HAP-1 (cell line): ENCODE results near the gene ACLY.

ENCODE experiments used
- DNase-seq, 2 experiments: peaks; one replicate each; pipeline ENCODE4 v3.0.0-alpha.2; 2016 to 2020; ENCODE audit warnings: low spot score in 2 of 2
- H3K27me3 ChIP-seq: fragments of 250-450 bp; sonication (Bioruptor Pico); 2 replicates; pipeline ENCODE4 v1.5.1; 2020; ENCODE audit warnings: low read depth, mild to moderate bottlenecking, moderate library complexity
- H3K36me3 ChIP-seq: fragments of 250-450 bp; sonication (Bioruptor Pico); replicated peaks from 2 replicates; pipeline ENCODE4 v1.5.1; 2020; ENCODE audit warnings: mild to moderate bottlenecking
- H3K4me1 ChIP-seq: fragments of 250-450 bp; sonication (Bioruptor Pico); 2 replicates; pipeline ENCODE4 v1.5.1; 2020; ENCODE audit warnings: mild to moderate bottlenecking
- H3K4me3 ChIP-seq: fragments of 250-450 bp; sonication (Bioruptor Pico); 2 replicates; pipeline ENCODE4 v1.5.1; 2020; ENCODE audit warnings: mild to moderate bottlenecking, moderate library complexity
- H3K9me3 ChIP-seq: fragments of 250-450 bp; sonication (Bioruptor Pico); 2 replicates; pipeline ENCODE4 v1.5.1; 2020; ENCODE audit warnings: mild to moderate bottlenecking, moderate library complexity
- in situ Hi-C: fragments of 300-500 bp; cut with MboI; formaldehyde crosslinking; loops from 3 replicates; pipeline ENCODE4 v1.14.3; 2020; ENCODE audit warnings: low sequenced_read_pairs, inconsistent platforms, mixed read lengths

The ACLY gene

DNA sequence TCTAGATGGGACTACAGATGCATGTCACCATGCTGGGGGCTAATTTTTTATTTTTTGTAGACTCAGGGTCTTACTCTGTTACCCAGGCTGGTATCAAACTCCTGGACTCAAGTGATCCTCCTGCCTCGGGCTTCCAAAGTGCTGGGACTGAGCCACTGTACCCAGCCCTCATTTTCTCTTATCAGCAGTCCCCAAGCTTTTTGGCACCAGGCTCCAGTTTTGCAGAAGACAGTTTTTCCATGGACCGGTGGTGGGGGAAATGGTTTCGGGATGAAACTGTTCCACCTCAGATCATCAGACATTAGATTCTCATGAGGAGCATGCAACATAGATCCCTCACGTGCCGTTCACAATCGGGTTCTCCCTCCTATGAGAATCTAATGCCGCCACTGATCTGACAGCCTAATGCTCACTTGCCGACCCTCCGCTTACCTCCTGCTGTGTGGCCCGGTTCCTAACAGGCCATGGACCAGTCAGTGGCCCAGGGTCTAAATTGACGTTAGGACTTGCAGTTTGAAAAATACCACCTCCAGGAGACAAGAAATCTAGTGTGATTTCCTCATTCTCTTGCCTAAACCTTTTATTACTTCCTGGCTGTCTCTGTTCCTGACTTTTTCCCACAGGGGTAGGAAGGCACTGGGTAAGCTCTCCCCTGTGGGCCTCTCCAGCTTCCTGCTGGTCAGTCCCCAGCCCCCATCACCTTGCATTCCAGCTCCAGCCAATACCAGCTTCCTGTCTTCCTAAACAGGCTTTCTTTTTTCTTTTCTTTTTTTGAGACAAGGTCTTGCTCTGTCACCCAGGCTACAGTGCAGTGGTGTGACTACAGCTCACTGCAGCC, 38.5 kb upstream of the ACLY start:
- H3K36me3 ChIP-seq, result no peaks in the 10 kb centered on the region
- H3K4me1 ChIP-seq, result no peaks in the 10 kb centered on the region
- no peaks in the 10 kb centered on the region; the same call in 1 of the 2 replicates for H3K9me3 ChIP-seq
- H3K27me3 ChIP-seq, result no peaks in the 10 kb centered on the region
- no peak overlapping the region for H3K4me3 ChIP-seq
- in situ Hi-C loops, result no loop called here
- no peak for DNase-seq

- in situ Hi-C loops, result no loop called here
- Histone ChIP-seq H3K36me3 (no peaks in the 10 kb centered on the region), H3K4me1 (no peaks in the 10 kb centered on the region), H3K9me3 (no peaks in the 10 kb centered on the region; the same call in 1 of the 2 replicates), H3K4me3 (no peak overlapping the region), H3K27me3 (no peaks in the 10 kb centered on the region)
- DNase-seq, result no peak
These were observed 37.8 kb upstream of the ACLY start for GRCh38 chr17:41956522-41956921.

GRCh38 chr17:41948762-41949460, 30.2 kb upstream of the ACLY start:
- in situ Hi-C loops, result no loop called here
- H3K27me3 ChIP-seq, result no peaks in the 10 kb centered on the region
- H3K9me3 ChIP-seq, result no peaks in the 10 kb centered on the region
- H3K4me1 ChIP-seq, result no peaks in the 10 kb centered on the region
- H3K36me3 ChIP-seq, result no peaks in the 10 kb centered on the region
- no peak overlapping the region for H3K4me3 ChIP-seq
- no peak for DNase-seq

DNA sequence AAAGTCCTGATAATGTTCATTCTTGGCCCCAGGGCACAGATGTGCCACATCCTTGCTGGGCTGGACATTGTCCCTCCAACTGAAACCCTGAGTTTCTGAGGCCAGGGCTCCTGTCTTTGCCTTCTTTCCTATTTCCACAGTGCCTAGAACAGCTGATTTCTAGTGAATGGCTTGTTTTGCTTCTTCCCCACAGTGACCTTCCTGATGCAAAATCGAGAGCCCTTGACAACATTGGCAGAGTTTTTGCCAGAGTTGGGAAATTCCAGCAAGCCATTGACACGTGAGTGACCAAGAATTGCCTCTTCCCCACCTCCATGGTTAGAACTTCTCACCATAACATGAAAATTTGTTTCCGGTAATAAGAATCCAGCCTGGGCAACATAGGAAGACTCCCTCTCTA, 26.2 kb upstream of the ACLY start:
- Histone ChIP-seq H3K27me3 (no peaks in the 10 kb centered on the region), H3K4me1 (no peaks in the 10 kb centered on the region), H3K4me3 (no peak overlapping the region), H3K36me3 (no peaks in the 10 kb centered on the region), H3K9me3 (no peaks in the 10 kb centered on the region)
- in situ Hi-C loops, result no loop called here
- DNase-seq, result no peak

DNA sequence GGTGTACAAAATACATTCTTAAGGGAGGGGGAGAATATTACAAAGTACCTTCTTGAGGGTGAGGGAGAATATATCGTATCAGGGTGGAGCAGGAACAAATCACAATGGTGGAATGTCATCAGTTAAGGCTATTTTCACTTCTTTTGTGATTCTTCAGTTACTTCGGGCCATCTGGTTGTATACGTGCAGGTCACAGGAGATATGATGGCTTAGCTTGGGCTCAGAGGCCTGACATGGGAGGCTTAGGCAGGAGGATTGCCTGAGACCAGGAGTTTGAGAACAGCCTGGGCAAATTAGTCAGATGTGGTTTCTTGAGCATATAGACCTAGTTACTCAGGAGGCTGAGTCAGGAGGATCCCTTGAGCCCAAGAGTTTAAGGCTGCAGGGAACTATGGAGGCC, 24.7 kb upstream of the ACLY start:
- Histone ChIP-seq H3K4me1 (no peaks in the 10 kb centered on the region), H3K36me3 (no peaks in the 10 kb centered on the region), H3K4me3 (no peak overlapping the region), H3K27me3 (no peaks in the 10 kb centered on the region), H3K9me3 (no peaks in the 10 kb centered on the region)
- in situ Hi-C loops, result no loop called here
- DNase-seq, result no peak

DNA sequence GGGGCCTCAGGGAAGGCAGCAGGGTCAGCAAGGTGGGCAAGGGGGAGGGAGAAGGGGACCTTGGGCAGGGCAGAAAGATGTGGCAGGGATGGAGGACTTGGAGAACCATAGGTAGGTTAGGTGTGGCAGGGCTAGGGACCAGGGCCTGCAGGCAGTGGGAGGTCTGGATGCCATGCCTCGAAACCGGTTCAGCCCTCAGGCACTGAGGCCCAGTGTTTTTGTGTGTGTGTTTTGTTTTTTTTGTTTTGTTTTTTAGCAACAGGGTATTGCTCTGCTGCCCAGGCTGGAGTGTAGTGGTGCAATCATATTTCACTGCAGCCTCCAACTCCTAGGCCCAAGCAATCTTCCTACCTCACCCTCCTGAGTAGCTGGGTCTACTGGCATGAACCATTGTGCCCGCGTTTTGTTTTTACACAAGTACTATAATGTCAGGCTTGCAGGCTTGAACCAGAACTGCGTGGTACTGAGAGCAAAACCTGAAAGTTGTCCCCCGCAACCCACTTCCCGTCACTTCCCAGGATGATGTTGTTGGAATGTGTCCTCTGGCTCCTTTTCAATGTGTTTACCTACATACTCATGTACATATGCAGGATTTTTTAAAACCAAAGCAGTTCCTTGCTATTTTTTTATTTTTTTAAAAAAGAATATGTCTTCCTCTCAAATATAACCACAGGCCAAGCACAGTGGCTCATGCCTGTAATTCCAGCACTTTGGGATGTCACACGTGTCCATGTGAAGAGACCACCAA, 24.0 kb upstream of the ACLY start:
- Histone ChIP-seq H3K36me3 (no peaks in the 10 kb centered on the region), H3K4me3 (no peak overlapping the region), H3K27me3 (no peaks in the 10 kb centered on the region), H3K9me3 (no peaks in the 10 kb centered on the region), H3K4me1 (no peaks in the 10 kb centered on the region)
- in situ Hi-C loops, result no loop called here
- DNase-seq, result no peak

DNA sequence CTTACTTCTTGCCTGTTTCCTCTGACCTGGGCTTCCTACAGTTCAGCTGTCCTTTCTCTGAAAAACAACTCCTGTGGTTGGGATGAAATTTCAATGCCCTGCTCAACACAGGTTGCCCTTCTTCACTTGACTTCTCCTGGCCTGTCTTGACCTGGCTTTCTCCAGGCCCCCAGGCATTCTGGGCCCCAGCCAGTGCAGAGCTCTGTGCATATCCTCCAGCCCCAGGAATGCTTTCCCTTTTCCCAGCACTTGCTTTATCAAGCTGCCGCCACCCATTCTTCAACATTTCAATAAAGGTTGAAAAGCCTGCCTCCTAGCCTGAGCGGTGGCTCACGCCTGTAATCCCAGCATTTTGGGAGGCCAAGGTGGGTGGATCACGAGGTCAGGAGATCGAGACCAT, 22.4 kb upstream of the ACLY start:
- H3K4me1 ChIP-seq, result no peaks in the 10 kb centered on the region
- DNase-seq, result no peak
- in situ Hi-C loops, result no loop called here
- no peaks in the 10 kb centered on the region for H3K9me3 ChIP-seq
- H3K36me3 ChIP-seq, result no peaks in the 10 kb centered on the region
- H3K27me3 ChIP-seq, result no peaks in the 10 kb centered on the region
- no peak overlapping the region for H3K4me3 ChIP-seq

DNA sequence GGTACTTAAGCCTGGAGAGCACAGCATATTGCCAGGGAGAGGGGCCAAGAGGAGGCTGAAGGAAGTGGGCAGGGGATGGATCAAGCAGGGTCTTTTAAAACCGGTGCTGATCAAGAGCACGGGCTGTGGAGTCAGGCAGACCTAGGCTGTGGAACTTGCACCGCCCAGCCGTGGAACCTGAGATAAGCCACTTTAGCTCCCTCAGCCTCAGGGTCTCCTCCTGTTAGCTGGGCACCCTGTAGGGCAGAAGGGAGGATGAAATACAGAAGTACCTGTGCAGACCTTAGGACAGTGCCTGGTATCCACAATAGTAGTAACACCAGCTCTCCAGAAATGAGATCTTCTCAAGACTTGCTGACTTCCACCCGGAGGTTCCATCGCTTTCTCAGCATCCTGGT, 20.9 kb upstream of the ACLY start:
- no peak overlapping the region for H3K4me3 ChIP-seq
- H3K4me1 ChIP-seq, result no peaks in the 10 kb centered on the region
- H3K9me3 ChIP-seq, result no peaks in the 10 kb centered on the region
- no peak for DNase-seq
- H3K27me3 ChIP-seq, result no peaks in the 10 kb centered on the region
- in situ Hi-C loops, result no loop called here
- no peaks in the 10 kb centered on the region for H3K36me3 ChIP-seq

GRCh38 chr17:41939044-41939692, 20.4 kb upstream of the ACLY start:
- Histone ChIP-seq H3K4me3 (no peak overlapping the region), H3K27me3 (no peaks in the 10 kb centered on the region), H3K9me3 (no peaks in the 10 kb centered on the region), H3K4me1 (no peaks in the 10 kb centered on the region), H3K36me3 (no peaks in the 10 kb centered on the region)
- DNase-seq, result no peak
- in situ Hi-C loops, result no loop called here

DNA sequence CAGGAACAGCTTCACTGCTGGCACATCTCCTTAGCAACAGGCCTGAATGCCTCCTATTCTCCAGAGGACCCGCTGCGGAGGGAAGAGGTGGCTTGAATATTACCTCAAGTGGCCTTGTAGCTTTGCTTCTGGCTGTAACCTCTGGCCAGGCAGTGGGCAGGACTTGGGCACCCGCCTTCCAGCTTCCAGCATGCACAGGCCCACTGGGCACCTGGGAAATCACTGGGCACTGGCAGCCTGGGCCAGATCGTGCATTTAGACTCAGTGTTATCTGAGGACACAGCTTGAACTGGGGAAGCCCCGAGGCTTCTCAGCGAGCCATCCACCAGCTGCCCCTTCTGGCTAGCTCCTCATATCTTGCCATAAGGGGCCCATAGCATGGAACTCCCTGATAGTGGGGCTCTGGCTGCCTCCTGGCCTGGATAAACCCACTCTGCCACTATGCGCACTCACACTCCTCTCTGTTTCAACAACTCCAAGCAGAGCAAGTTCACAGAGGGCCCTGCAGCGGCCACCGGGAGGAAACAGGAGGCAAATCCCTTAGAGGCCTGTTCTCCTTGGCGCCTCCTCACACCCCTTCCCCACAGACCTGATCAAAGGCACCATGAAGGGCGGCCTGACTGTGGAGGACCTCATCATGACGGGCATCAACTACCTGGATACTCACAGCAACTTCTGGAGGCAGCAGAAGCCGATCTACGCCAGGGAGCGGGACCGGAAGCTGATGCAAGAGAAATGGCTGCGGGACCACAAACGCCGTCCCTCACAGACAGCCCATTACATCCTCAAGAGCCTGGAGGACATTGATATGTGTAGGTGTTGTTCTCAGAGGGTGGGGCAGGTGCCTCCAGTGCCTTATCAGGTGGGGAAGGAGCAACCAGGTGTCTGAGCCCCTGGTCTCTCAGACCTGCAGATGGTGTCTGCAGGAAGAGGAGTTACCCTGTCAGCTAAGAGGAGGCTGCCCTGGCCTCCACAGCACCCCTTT, 19.5 kb upstream of the ACLY start:
- H3K9me3 ChIP-seq, result no peaks in the 10 kb centered on the region
- in situ Hi-C loops, result no loop called here
- H3K36me3 ChIP-seq, result no peaks in the 10 kb centered on the region
- H3K4me3 ChIP-seq, result no peak overlapping the region
- no peak for DNase-seq
- no peaks in the 10 kb centered on the region for H3K4me1 ChIP-seq
- H3K27me3 ChIP-seq, result no peaks in the 10 kb centered on the region

DNA sequence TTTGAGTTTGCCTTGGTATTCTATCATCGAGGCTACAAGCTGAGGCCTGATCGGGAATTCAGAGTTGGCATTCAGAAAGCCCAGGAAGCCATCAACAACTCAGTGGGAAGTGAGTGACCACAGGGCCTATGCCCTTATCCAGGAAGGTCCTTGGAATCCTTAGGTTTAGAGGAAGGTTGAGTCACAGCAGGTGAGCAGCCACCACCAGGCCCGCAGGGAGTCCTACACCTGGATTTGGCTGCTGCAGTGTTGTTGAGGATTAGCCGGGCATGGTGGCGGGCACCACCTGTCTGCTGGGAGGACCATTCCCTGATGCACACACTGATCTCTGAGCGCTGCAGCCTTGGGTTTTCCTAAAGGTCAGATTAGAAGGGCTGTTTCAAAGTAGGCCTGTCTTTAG, 16.9 kb upstream of the ACLY start:
- H3K4me1 ChIP-seq, result no peaks in the 10 kb centered on the region
- no peaks in the 10 kb centered on the region for H3K36me3 ChIP-seq
- H3K27me3 ChIP-seq, result no peaks in the 10 kb centered on the region
- DNase-seq, result no peak
- H3K9me3 ChIP-seq, result no peaks in the 10 kb centered on the region
- no peak overlapping the region for H3K4me3 ChIP-seq
- in situ Hi-C loops, result no loop called here

- Histone ChIP-seq H3K4me3 (no peak overlapping the region), H3K36me3 (no peaks in the 10 kb centered on the region), H3K4me1 (peaks cover 5% of the 10 kb centered on the region; the same call in 1 of the 2 replicates), H3K9me3 (no peaks in the 10 kb centered on the region), H3K27me3 (no peaks in the 10 kb centered on the region)
- no peak for DNase-seq
- in situ Hi-C loops, result no loop called here
These were observed 14.2 kb upstream of the ACLY start for GRCh38 chr17:41932816-41933389.
